ENCODE data around the gene ZNF385C. TPM values are rescaled to one million over a fixed set of nuclear protein-coding genes. Genes with fewer than 3 reads are reported as not detected.
A peak's percentile ranks its signal among the peaks of the same experiment; 100 is the strongest.

ZNF385C gene
- total RNA-seq, 1 experiment from 2014 or later = 3.7 TPM

DNA sequence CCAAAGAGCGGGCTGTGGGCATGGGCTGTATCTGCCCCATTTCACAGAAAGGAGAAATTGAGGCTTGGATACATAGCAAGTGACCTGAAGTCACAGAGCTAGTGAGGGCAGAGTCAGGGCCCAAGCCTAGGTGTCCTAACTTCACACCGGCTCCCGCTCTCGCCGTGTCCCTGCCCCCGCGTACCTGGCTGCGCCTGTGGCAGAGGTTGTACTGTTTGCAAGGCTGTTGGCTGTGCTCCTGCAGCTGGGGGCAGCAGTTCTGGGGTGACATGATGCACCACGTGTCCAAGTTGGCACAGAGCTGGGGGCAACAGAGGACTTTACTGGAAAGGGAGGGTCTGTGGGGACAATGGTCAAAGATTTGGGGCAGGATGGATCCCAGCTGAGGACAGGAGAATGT, 10.8 kb upstream of the ZNF385C start (continued):
- TF ChIP-seq, protein P1, sequence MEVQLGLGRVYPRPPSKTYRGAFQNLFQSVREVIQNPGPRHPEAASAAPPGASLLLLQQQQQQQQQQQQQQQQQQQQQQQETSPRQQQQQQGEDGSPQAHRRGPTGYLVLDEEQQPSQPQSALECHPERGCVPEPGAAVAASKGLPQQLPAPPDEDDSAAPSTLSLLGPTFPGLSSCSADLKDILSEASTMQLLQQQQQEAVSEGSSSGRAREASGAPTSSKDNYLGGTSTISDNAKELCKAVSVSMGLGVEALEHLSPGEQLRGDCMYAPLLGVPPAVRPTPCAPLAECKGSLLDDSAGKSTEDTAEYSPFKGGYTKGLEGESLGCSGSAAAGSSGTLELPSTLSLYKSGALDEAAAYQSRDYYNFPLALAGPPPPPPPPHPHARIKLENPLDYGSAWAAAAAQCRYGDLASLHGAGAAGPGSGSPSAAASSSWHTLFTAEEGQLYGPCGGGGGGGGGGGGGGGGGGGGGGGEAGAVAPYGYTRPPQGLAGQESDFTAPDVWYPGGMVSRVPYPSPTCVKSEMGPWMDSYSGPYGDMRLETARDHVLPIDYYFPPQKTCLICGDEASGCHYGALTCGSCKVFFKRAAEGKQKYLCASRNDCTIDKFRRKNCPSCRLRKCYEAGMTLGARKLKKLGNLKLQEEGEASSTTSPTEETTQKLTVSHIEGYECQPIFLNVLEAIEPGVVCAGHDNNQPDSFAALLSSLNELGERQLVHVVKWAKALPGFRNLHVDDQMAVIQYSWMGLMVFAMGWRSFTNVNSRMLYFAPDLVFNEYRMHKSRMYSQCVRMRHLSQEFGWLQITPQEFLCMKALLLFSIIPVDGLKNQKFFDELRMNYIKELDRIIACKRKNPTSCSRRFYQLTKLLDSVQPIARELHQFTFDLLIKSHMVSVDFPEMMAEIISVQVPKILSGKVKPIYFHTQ (CRISPR knock-in tag; IDR thresholded peaks at IDR 0.05) = no peak
- TF ChIP-seq ATF1 (CRISPR knock-in tag; IDR thresholded peaks at IDR 0.05) = no peak

DNA sequence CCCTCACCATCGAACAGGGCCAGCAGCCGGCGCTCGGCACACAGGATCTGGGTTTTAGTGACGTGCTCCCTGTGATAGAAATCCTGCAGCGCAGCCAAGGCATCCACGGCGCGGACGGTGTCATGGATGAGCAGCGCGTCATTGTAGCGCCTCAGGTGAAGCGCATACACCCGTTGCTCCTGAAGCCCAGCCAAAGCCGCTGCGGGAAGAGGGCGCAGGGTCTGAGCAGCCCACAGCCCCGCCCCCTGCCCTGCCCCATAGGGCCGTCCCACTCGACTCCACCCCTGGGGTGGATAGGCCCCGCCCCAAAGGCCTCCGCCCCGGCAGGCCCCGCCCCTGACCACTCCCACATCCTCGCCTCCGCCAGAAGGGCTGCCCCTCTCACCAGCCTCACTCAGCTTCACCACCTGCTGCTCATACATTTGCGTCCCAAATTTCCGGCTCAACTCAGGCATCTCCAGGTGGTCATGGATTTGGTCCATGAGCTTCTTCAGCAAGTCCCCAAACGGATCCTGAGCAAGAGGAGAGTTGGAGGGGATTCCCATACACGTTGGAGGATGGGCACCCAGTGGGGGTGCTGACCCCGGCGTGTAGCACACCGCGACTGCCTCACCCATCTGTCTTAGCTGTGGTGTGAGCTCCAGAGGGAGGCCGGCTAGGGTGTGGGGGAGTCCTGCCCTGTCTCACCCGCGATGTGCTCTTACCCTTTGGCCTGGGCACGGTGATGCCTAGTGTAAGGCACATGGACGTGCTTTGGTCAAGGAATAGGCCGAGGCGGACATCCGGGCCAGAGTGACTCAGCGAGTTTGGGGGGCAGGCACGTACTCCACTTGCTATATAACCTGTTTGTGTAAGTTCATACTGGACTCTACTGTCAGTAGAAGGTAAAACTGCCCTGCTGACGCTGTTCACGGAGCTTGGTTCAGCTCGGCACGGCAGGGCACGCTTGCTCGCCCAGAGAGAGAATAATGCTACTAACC, 9.6 kb upstream of the ZNF385C start:
- Mint-ChIP-seq H3K9me3 (no peaks in the 10 kb centered on the region), H3K36me3 (no peaks in the 10 kb centered on the region), H3K4me1 (peaks cover 24% of the 10 kb centered on the region), H3K4me3 (peak overlapping the region; percentile 70), H3K27me3 (ENCODE audit: low read depth) (peaks cover 6% of the 10 kb centered on the region), H3K27ac (peak overlapping the region; percentile 89)
- ChIA-PET CTCF (interaction anchor here (0.6 to 4.1 kb wide), 16 partner anchors 8 to 419 kb away, joined by 3 to 19 read pairs (median 4); partner anchors contain the start of genes DNAJC7, HSPB9, KAT2A and KCNH4), POLR2A (interaction anchor here (0.8 to 1.2 kb wide), 5 partner anchors 13 to 88 kb away, joined by 3 to 8 read pairs (median 4); partner anchors contain the start of genes KAT2A, KCNH4 and NKIRAS2)
- ATAC-seq (peak; percentile 96), DNase-seq (ENCODE audit: low spot score) (peak; percentile 99)
- 0 out of 2 replicates have a peak, but pooled peaks have one; percentile 7 for TF ChIP-seq FOXP1 (CRISPR knock-in tag; IDR thresholded peaks at IDR 0.05; ENCODE audit: borderline replicate concordance)
- TF ChIP-seq NR2C2 (CRISPR knock-in tag; IDR thresholded peaks at IDR 0.05) = no peak
- TF ChIP-seq, protein P2, sequence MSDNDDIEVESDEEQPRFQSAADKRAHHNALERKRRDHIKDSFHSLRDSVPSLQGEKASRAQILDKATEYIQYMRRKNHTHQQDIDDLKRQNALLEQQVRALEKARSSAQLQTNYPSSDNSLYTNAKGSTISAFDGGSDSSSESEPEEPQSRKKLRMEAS (CRISPR knock-in tag; IDR thresholded peaks at IDR 0.05) = peak; percentile 69
- no peak for TF ChIP-seq MYBL2 (CRISPR knock-in tag; IDR thresholded peaks at IDR 0.05)
- TF ChIP-seq, protein P1 (CRISPR knock-in tag; IDR thresholded peaks at IDR 0.05) = no peak
- TF ChIP-seq TEAD4 (CRISPR knock-in tag; IDR thresholded peaks at IDR 0.05) = no peak
- TF ChIP-seq SP1 (CRISPR knock-in tag; conservative IDR thresholded peaks at IDR 0.05) = peak; percentile 72
- TF ChIP-seq, protein P3, sequence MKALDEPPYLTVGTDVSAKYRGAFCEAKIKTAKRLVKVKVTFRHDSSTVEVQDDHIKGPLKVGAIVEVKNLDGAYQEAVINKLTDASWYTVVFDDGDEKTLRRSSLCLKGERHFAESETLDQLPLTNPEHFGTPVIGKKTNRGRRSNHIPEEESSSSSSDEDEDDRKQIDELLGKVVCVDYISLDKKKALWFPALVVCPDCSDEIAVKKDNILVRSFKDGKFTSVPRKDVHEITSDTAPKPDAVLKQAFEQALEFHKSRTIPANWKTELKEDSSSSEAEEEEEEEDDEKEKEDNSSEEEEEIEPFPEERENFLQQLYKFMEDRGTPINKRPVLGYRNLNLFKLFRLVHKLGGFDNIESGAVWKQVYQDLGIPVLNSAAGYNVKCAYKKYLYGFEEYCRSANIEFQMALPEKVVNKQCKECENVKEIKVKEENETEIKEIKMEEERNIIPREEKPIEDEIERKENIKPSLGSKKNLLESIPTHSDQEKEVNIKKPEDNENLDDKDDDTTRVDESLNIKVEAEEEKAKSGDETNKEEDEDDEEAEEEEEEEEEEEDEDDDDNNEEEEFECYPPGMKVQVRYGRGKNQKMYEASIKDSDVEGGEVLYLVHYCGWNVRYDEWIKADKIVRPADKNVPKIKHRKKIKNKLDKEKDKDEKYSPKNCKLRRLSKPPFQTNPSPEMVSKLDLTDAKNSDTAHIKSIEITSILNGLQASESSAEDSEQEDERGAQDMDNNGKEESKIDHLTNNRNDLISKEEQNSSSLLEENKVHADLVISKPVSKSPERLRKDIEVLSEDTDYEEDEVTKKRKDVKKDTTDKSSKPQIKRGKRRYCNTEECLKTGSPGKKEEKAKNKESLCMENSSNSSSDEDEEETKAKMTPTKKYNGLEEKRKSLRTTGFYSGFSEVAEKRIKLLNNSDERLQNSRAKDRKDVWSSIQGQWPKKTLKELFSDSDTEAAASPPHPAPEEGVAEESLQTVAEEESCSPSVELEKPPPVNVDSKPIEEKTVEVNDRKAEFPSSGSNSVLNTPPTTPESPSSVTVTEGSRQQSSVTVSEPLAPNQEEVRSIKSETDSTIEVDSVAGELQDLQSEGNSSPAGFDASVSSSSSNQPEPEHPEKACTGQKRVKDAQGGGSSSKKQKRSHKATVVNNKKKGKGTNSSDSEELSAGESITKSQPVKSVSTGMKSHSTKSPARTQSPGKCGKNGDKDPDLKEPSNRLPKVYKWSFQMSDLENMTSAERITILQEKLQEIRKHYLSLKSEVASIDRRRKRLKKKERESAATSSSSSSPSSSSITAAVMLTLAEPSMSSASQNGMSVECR (CRISPR knock-in tag; IDR thresholded peaks at IDR 0.05; ENCODE audit: borderline replicate concordance) = no peak
- no peak for TF ChIP-seq IRF2 (CRISPR knock-in tag; IDR thresholded peaks at IDR 0.05; ENCODE audit: borderline replicate concordance, low read depth)
- no peak for TF ChIP-seq JAZF1 (CRISPR knock-in tag; IDR thresholded peaks at IDR 0.05)
- no peak for TF ChIP-seq EMX1 (CRISPR knock-in tag; IDR thresholded peaks at IDR 0.05)
- TF ChIP-seq TCF7 (CRISPR knock-in tag; IDR thresholded peaks at IDR 0.05; ENCODE audit: low read depth) = no peak
- TF ChIP-seq ZNF317 (CRISPR knock-in tag; IDR thresholded peaks at IDR 0.05; ENCODE audit: borderline replicate concordance, low read depth) = no peak
- TF ChIP-seq ATF1 (CRISPR knock-in tag; IDR thresholded peaks at IDR 0.05) = 0 out of 2 replicates have a peak, but pooled peaks have one; percentile 25
- TF ChIP-seq, protein P4, sequence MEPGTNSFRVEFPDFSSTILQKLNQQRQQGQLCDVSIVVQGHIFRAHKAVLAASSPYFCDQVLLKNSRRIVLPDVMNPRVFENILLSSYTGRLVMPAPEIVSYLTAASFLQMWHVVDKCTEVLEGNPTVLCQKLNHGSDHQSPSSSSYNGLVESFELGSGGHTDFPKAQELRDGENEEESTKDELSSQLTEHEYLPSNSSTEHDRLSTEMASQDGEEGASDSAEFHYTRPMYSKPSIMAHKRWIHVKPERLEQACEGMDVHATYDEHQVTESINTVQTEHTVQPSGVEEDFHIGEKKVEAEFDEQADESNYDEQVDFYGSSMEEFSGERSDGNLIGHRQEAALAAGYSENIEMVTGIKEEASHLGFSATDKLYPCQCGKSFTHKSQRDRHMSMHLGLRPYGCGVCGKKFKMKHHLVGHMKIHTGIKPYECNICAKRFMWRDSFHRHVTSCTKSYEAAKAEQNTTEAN (CRISPR knock-in tag; IDR thresholded peaks at IDR 0.05) = no peak
- TF ChIP-seq HMGA2 (CRISPR knock-in tag; IDR thresholded peaks at IDR 0.05) = no peak
- TF ChIP-seq, protein P5, sequence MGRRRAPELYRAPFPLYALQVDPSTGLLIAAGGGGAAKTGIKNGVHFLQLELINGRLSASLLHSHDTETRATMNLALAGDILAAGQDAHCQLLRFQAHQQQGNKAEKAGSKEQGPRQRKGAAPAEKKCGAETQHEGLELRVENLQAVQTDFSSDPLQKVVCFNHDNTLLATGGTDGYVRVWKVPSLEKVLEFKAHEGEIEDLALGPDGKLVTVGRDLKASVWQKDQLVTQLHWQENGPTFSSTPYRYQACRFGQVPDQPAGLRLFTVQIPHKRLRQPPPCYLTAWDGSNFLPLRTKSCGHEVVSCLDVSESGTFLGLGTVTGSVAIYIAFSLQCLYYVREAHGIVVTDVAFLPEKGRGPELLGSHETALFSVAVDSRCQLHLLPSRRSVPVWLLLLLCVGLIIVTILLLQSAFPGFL (CRISPR knock-in tag; IDR thresholded peaks at IDR 0.05; ENCODE audit: borderline replicate concordance) = no peak
- TF ChIP-seq CREM (CRISPR knock-in tag; IDR thresholded peaks at IDR 0.05) = no peak
- no peak for TF ChIP-seq GRHL2 (CRISPR knock-in tag; IDR thresholded peaks at IDR 0.05; ENCODE audit: insufficient replicate concordance, severe bottlenecking)
